ENCODE results near the gene TSEN34. TPM values are rescaled to one million over a fixed set of nuclear protein-coding genes. Genes with fewer than 3 reads are reported as not detected.
A peak's percentile ranks its signal among the peaks of the same experiment; 100 is the strongest.

Gene TSEN34
- polyA plus RNA-seq, 2 donors, result 17.9 to 55.0 TPM

DNA sequence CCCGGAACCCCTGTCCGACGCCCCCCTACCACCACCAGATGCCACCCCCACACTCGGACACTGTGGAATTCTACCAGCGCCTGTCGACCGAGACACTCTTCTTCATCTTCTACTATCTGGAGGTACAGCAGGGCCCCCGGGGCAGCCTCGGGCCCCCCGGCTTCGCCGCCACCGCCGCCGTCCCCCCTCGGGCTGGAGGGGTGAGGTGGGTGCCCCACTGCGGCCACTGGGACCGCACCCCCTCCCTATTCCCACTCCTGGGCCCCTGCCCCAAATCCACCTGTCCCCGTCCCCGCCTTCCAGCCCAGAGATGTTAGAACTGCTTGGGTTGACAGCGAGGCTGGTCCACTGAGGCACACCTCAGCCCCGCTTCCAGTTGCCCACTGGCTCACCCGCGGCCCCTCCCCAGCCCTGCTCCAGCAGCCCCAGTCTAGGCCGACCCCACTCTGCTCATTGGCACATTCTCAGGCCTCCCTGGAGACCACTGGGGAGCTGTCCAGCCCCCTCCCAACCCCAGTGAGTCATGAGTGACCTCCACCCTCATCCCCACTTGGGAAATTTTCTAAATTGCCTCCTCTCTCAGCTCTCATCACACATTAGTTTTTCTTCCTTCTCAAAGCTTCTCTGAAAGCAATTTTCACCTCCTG lies 38.1 kb upstream of the TSEN34 start:
- Histone ChIP-seq H3K36me3 (ENCODE audit: control insufficient read depth in 2 of 2, insufficient read depth in 2 of 2, low read length in 1 of 2) (peaks cover 47 to 75% of the 10 kb centered on the region in 2 donors), H3K9me3 (ENCODE audit: control insufficient read depth in 2 of 2, insufficient read depth in 1 of 2, low read depth in 1 of 2, low read length in 1 of 2) (no peaks in the 10 kb centered on the region), H3K27me3 (ENCODE audit: control insufficient read depth in 1 of 2, insufficient read depth in 2 of 2, low read length in 2 of 2) (no peaks in the 10 kb centered on the region), H3K4me1 (ENCODE audit: control insufficient read depth in 2 of 2, insufficient read depth in 2 of 2, low read length in 1 of 2) (no peaks in the 10 kb centered on the region), H3K4me3 (ENCODE audit: low read depth in 1 of 2, low read length in 2 of 2) (no peak overlapping the region), H3K27ac (ENCODE audit: low read depth in 2 of 2, low read length in 1 of 2) (peak overlapping the region in 1 of 2 donors; percentile 14)
- WGBS, 2 donors, result 86 to 90% methylated on average over 25 of the region's 25 CpGs

DNA sequence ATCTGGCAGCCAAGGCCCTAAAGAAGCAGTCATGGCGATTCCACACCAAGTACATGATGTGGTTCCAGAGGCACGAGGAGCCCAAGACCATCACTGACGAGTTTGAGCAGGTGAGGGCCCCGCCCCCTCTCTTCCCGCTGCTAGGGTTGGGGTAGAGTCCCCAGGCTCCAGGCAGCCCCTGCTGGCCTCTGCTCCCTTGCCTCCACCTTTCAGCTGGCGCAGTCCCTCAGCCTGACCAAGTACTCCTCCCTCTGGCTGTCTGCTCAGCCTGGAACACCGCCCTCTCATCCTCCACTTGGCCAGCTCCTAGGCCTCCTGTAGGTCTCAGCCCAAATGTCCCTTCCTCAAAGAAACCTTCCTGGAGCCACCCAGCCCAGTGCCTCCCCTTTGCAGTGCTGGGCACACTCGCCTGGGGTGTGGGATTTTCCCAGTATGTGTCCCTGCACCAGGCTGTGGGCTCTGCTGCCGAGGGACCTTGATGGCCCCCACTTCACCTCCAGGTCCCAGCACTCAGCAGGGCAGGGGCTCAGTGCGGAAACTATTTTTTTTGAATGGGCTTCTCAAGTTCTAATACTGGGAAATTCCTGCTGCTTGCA lies 37.3 kb upstream of the TSEN34 start:
- peaks cover 0 to 7% of the 10 kb centered on the region in 2 donors for H3K4me1 ChIP-seq (ENCODE audit: control insufficient read depth in 2 of 2, insufficient read depth in 2 of 2, low read length in 1 of 2)
- 75 to 77% methylated on average over 10 of the region's 10 CpGs for WGBS, 2 donors
- H3K27me3 ChIP-seq (ENCODE audit: control insufficient read depth in 1 of 2, insufficient read depth in 2 of 2, low read length in 2 of 2), result no peaks in the 10 kb centered on the region
- H3K27ac ChIP-seq (ENCODE audit: low read depth in 2 of 2, low read length in 1 of 2), result no peak overlapping the region
- no peaks in the 10 kb centered on the region for H3K9me3 ChIP-seq (ENCODE audit: control insufficient read depth in 2 of 2, insufficient read depth in 1 of 2, low read depth in 1 of 2, low read length in 1 of 2)
- no peak overlapping the region for H3K4me3 ChIP-seq (ENCODE audit: low read depth in 1 of 2, low read length in 2 of 2)
- H3K36me3 ChIP-seq (ENCODE audit: control insufficient read depth in 2 of 2, insufficient read depth in 2 of 2, low read length in 1 of 2), result peaks cover 47 to 73% of the 10 kb centered on the region in 2 donors

DNA sequence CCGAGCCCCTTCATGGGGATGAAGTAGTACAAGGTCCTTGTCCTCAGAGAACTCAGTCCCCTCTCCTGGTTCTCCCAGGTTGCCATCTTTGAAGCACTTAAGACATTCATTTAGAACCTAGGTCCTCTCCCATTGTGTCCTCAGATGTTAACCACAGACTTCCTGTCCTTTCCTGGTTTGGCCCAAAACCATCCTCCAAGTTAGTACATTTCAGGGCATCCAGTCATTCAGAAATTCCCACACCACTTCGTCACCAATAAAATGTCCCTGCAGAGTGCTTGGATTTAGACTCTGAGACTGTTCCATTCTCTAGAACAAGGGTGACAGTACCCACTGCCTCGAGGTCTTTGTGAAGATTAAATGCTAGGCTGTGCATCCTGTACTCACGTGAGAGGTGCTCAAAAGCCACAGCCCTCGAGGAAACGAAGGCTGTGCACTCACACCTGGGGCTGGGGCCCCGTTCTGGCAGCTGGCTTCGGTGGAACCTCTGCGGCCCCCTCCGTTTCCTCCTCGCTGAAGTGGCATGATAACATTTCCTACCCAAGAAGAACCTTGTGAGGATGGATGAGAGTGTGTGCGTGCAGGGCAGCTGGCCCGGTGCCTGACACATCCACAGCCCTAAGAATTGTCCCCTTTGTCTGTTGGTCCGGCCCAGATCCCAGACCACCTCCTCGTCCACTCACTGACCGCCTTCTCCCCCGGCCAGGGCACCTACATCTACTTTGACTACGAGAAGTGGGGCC lies 36.3 kb upstream of the TSEN34 start:
- Histone ChIP-seq H3K4me1 (ENCODE audit: control insufficient read depth in 2 of 2, insufficient read depth in 2 of 2, low read length in 1 of 2) (peaks cover 0 to 9% of the 10 kb centered on the region in 2 donors), H3K27me3 (ENCODE audit: control insufficient read depth in 1 of 2, insufficient read depth in 2 of 2, low read length in 2 of 2) (no peaks in the 10 kb centered on the region), H3K36me3 (ENCODE audit: control insufficient read depth in 2 of 2, insufficient read depth in 2 of 2, low read length in 1 of 2) (peaks cover 47 to 65% of the 10 kb centered on the region in 2 donors), H3K9me3 (ENCODE audit: control insufficient read depth in 2 of 2, insufficient read depth in 1 of 2, low read depth in 1 of 2, low read length in 1 of 2) (no peaks in the 10 kb centered on the region), H3K4me3 (ENCODE audit: low read depth in 1 of 2, low read length in 2 of 2) (no peak overlapping the region), H3K27ac (ENCODE audit: low read depth in 2 of 2, low read length in 1 of 2) (no peak overlapping the region)
- WGBS, 2 donors, result 67 to 70% methylated on average over 18 of the region's 18 CpGs

DNA sequence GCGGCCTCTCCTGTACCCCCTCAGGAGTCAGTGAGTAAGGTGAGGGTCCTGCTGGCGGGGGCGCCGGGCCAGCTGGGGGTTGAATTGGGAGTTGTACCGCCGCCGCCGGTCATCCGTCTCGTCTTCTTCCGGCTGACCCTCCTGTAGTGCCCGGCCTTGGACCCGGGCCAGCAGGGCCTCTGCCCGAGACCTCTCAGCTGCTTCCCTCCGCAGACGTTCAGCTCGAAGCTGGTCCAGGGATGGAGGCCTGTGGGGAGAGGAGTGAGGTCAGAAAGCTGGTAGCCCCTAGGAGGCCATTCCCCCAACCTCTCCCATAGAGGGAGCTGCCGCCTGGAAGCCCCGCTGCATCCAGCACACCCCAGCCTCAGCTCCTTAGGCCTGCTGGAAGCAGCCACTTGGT lies 35.4 kb upstream of the TSEN34 start:
- WGBS, 2 donors, result 71 to 76% methylated on average over 19 of the region's 19 CpGs
- H3K4me1 ChIP-seq (ENCODE audit: control insufficient read depth in 2 of 2, insufficient read depth in 2 of 2, low read length in 1 of 2), result peaks cover 0 to 17% of the 10 kb centered on the region in 2 donors
- H3K27ac ChIP-seq (ENCODE audit: low read depth in 2 of 2, low read length in 1 of 2), result no peak overlapping the region
- H3K9me3 ChIP-seq (ENCODE audit: control insufficient read depth in 2 of 2, insufficient read depth in 1 of 2, low read depth in 1 of 2, low read length in 1 of 2), result no peaks in the 10 kb centered on the region
- no peak overlapping the region for H3K4me3 ChIP-seq (ENCODE audit: low read depth in 1 of 2, low read length in 2 of 2)
- H3K36me3 ChIP-seq (ENCODE audit: control insufficient read depth in 2 of 2, insufficient read depth in 2 of 2, low read length in 1 of 2), result peaks cover 47 to 58% of the 10 kb centered on the region in 2 donors
- H3K27me3 ChIP-seq (ENCODE audit: control insufficient read depth in 1 of 2, insufficient read depth in 2 of 2, low read length in 2 of 2), result no peaks in the 10 kb centered on the region

DNA sequence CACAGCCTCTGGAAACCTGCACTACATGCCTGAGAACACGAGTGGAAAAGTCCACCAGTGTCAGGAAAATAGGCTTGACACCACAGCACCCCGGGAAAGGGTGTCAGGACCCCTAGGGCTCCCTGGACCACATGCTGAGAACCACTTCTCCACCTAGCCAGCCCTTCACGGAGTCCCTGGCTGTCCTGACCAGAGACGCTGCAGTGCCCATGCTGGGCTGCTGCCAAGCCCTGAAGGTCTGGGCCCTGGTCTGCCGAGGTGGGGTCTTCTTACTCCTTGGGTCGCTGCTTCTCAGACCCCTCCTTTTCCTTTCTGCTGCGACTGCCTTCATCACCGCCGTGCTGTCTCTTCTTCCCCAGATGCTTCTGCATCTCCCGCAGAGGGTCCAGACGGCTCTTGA lies 34.6 kb upstream of the TSEN34 start:
- Histone ChIP-seq H3K4me1 (ENCODE audit: control insufficient read depth in 2 of 2, insufficient read depth in 2 of 2, low read length in 1 of 2) (peaks cover 0 to 20% of the 10 kb centered on the region in 2 donors), H3K36me3 (ENCODE audit: control insufficient read depth in 2 of 2, insufficient read depth in 2 of 2, low read length in 1 of 2) (peaks cover 47 to 53% of the 10 kb centered on the region in 2 donors), H3K4me3 (ENCODE audit: low read depth in 1 of 2, low read length in 2 of 2) (no peak overlapping the region), H3K27ac (ENCODE audit: low read depth in 2 of 2, low read length in 1 of 2) (no peak overlapping the region), H3K9me3 (ENCODE audit: control insufficient read depth in 2 of 2, insufficient read depth in 1 of 2, low read depth in 1 of 2, low read length in 1 of 2) (no peaks in the 10 kb centered on the region), H3K27me3 (ENCODE audit: control insufficient read depth in 1 of 2, insufficient read depth in 2 of 2, low read length in 2 of 2) (no peaks in the 10 kb centered on the region)
- WGBS, 2 donors, result 70 to 78% methylated on average over 11 of the region's 11 CpGs

DNA sequence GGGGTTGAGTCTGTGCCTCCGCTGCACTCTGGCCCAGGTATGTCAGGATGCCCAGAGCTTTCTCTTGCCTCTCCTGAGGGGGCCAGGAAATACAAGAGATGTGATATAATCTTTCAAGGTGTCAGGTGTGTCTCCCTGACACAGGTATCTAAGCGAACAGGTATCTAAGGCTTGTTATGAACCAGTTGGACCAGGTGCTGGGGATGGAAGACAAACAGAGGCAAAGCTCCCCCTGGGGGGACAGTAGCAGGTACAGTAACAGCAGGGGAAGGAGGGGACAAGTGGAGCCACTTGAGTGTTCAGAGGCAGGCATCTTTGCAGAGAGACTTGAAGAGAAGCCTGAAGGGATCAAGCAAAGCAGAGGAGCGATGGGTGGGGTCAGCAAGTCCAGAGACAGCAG lies 34.2 kb upstream of the TSEN34 start:
- Histone ChIP-seq H3K36me3 (ENCODE audit: control insufficient read depth in 2 of 2, insufficient read depth in 2 of 2, low read length in 1 of 2) (peaks cover 44 to 49% of the 10 kb centered on the region in 2 donors), H3K27me3 (ENCODE audit: control insufficient read depth in 1 of 2, insufficient read depth in 2 of 2, low read length in 2 of 2) (no peaks in the 10 kb centered on the region), H3K4me3 (ENCODE audit: low read depth in 1 of 2, low read length in 2 of 2) (no peak overlapping the region), H3K9me3 (ENCODE audit: control insufficient read depth in 2 of 2, insufficient read depth in 1 of 2, low read depth in 1 of 2, low read length in 1 of 2) (no peaks in the 10 kb centered on the region), H3K4me1 (ENCODE audit: control insufficient read depth in 2 of 2, insufficient read depth in 2 of 2, low read length in 1 of 2) (peaks cover 0 to 22% of the 10 kb centered on the region in 2 donors), H3K27ac (ENCODE audit: low read depth in 2 of 2, low read length in 1 of 2) (no peak overlapping the region)
- WGBS, 2 donors, result 81 to 82% methylated on average over 3 of the region's 3 CpGs

DNA sequence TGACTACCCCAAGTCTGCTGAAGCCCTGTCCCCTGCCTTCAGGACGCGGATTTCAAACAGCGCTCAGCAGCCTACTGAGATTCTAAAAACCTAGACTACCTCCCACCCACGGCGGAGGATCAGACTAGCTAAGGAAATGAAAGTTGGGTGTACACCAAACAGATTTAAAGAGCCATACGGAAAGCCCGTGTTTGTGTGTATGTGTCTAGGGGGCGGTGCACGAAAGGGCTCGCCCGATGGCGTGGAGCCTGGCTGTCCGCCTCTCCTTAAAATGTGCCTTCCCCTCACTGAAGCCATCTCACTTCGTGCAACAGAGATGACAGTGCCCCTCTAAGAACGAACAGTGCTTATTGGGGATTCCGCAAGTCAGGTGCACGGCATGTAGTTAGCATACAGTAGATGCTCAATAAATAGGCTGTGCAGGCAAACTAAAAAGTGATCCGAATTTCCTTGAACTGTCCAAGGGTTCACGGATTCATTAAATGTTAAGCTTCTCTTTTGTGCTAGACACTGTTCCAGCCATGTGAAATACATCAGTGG lies 32.2 kb upstream of the TSEN34 start:
- no peaks in the 10 kb centered on the region for H3K9me3 ChIP-seq (ENCODE audit: control insufficient read depth in 2 of 2, insufficient read depth in 1 of 2, low read depth in 1 of 2, low read length in 1 of 2)
- H3K4me1 ChIP-seq (ENCODE audit: control insufficient read depth in 2 of 2, insufficient read depth in 2 of 2, low read length in 1 of 2), result peaks cover 2 to 32% of the 10 kb centered on the region in 2 donors
- H3K27ac ChIP-seq (ENCODE audit: low read depth in 2 of 2, low read length in 1 of 2), result peak overlapping the region; percentile 97 to 100
- H3K36me3 ChIP-seq (ENCODE audit: control insufficient read depth in 2 of 2, insufficient read depth in 2 of 2, low read length in 1 of 2), result peaks cover 29 to 31% of the 10 kb centered on the region in 2 donors
- H3K27me3 ChIP-seq (ENCODE audit: control insufficient read depth in 1 of 2, insufficient read depth in 2 of 2, low read length in 2 of 2), result no peaks in the 10 kb centered on the region
- H3K4me3 ChIP-seq (ENCODE audit: low read depth in 1 of 2, low read length in 2 of 2), result peak overlapping the region; percentile 63 to 79
- WGBS, 2 donors, result 6 to 7% methylated on average over 19 of the region's 19 CpGs

DNA sequence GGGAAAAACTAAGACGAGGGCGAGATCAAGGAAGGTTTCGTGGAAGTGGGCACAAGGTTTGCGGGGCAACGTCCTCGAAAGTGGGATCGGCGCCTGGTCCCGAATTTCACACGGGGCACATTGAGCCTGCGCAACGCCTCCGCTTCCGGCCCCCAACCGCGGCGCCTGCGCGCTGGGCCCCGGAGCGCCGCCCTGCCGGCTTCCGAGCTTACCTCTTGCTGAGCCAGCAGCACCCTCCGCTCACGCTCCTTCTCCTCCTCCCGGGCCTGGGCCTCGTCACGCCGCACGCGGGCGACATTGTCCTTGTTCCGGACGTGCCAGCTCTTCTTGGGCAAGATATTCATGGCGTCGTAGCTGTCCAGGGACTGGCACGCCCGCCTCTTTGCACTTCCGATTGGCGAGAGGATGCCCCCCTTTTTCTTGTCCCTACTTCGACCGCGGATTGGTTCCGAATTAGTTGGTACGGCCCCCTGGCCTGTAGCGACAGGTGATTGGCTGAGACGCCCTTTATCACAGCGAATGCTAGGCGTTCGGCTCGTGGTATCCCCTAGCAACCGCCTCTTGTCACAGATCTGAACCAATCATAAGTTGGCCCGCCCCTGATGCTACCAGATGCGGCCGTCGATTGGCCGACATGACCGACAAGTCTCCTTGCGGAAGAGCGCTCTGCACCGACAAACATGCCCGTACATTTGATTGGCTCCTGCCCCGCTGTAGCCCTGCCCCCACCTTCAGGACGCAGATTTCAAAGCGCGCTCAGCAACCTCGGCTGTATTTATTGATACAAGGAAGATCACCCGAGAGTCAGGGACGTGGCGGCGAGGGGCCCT lies 31.5 kb upstream of the TSEN34 start, which contains the start of gene LENG1:
LENG1 (minus strand) TSS at position 370 of the 830 bp plus-strand sequence; CDS start at position 344, 26 bp downstream.
- Histone ChIP-seq H3K27me3 (ENCODE audit: control insufficient read depth in 1 of 2, insufficient read depth in 2 of 2, low read length in 2 of 2) (no peaks in the 10 kb centered on the region), H3K4me3 (ENCODE audit: low read depth in 1 of 2, low read length in 2 of 2) (peak within 1 kb of the TSS; percentile 63 to 79), H3K9me3 (ENCODE audit: control insufficient read depth in 2 of 2, insufficient read depth in 1 of 2, low read depth in 1 of 2, low read length in 1 of 2) (no peaks in the 10 kb centered on the region), H3K4me1 (ENCODE audit: control insufficient read depth in 2 of 2, insufficient read depth in 2 of 2, low read length in 1 of 2) (peaks cover 2 to 32% of the 10 kb centered on the region in 2 donors), H3K27ac (ENCODE audit: low read depth in 2 of 2, low read length in 1 of 2) (peak within 1 kb of the TSS; percentile 97 to 100), H3K36me3 (ENCODE audit: control insufficient read depth in 2 of 2, insufficient read depth in 2 of 2, low read length in 1 of 2) (peaks cover 25 to 26% of the 10 kb centered on the region in 2 donors)
- WGBS, 2 donors, result 0% methylated on average over 71 to 72 of the region's 72 CpGs
